ENCODE measurements around the gene DEFB115.
"Not testable (repeated sequence)": the region's sequence is repeated elsewhere in the genome, so short reads cannot be mapped to it uniquely, and the experiment has no call there.

Gene DEFB115

GRCh38 chr20:31257364-31257763 lies at the start of gene DEFB115:
Gene DEFB115, plus strand, starts transcription at chr20:31257664. Its CDS starts 0 bp downstream, at chr20:31257664.
- DNase-seq (ENCODE audit: low read depth in 2 of 2) = no peak

GRCh38 chr20:31236953-31237352 lies 20.5 kb upstream of the DEFB115 start:
- DNase-seq (ENCODE audit: low read depth in 2 of 2) = no peak

GRCh38 chr20:31237763-31238162 lies 19.7 kb upstream of the DEFB115 start:
- DNase-seq (ENCODE audit: low read depth in 2 of 2) = no peak

GRCh38 chr20:31239139-31239538 lies 18.3 kb upstream of the DEFB115 start:
- no peak for DNase-seq (ENCODE audit: low read depth in 2 of 2)

- no peak for DNase-seq (ENCODE audit: low read depth in 2 of 2)
Observed at GRCh38 chr20:31256959-31257358, 505 bp upstream of the DEFB115 start.

- DNase-seq (ENCODE audit: low read depth in 2 of 2) = no peak
Observed at GRCh38 chr20:31260326-31260932, 3.0 kb downstream of the DEFB115 start.

- DNase-seq (ENCODE audit: low read depth in 2 of 2) = no peak
Observed at GRCh38 chr20:31274441-31274840, 17.0 kb downstream of the DEFB115 start.

- no peak for DNase-seq (ENCODE audit: low read depth in 2 of 2)
Observed at GRCh38 chr20:31278178-31278577, 20.7 kb downstream of the DEFB115 start.

GRCh38 chr20:31284964-31285363 lies 27.5 kb downstream of the DEFB115 start:
- not testable (repeated sequence) for DNase-seq (ENCODE audit: low read depth in 2 of 2)

GRCh38 chr20:31308535-31309162 lies 51.2 kb downstream of the DEFB115 start, which contains the start of gene DEFB116:
Gene DEFB116, minus strand, starts transcription at chr20:31308585. Its CDS starts 0 bp downstream, at chr20:31308585.
- no peak for DNase-seq (ENCODE audit: low read depth in 2 of 2)
